ENCODE results near the gene HS1BP3. TPM values are rescaled to one million over a fixed set of nuclear protein-coding genes. Genes with fewer than 3 reads are reported as not detected.
A peak's percentile ranks its signal among the peaks of the same experiment; 100 is the strongest.

The HS1BP3 gene
- total and polyA plus RNA-seq, 2 of the 13 experiments (the other 11 are each of a cell fraction or from before 2014, with no cell fraction given), result 15.2 to 22.0 TPM

GRCh38 chr2:20611844-20612356 is 39.0 kb downstream of the HS1BP3 start:
- ChIA-PET POLR2A (interaction anchor here (0.8 to 4.8 kb wide), 19 partner anchors 10 to 173 kb away, joined by 3 to 78 read pairs (median 7); partner anchors contain the start of genes HS1BP3 and RHOB), CTCF (ENCODE audit: low intra/inter-chr PET ratio, low total read pairs) (no interaction called here)
- H2AFZ ChIP-seq (ENCODE audit: low read length), result no peak overlapping the region
- no peaks in the 10 kb centered on the region for H3K36me3 ChIP-seq (replicated peaks in 1 of 2; ENCODE audit: control insufficient read depth in 1 of 2, insufficient read depth in 2 of 2, low read length in 2 of 2)
- WGBS (ENCODE audit: low lambda C conversion rate), result 94% methylated on average over 3 of the region's 3 CpGs
- H3K27me3 ChIP-seq (ENCODE audit: control insufficient read depth in 1 of 2, insufficient read depth in 2 of 2, low read length in 2 of 2), result no peaks in the 10 kb centered on the region
- intact Hi-C loops (cut with micrococcal nuclease; ENCODE audit: unreplicated experiment) (loop anchor here (1.0 to 2.0 kb wide), 4 partner anchors 19 to 74 kb away; no protein-coding TSS in a partner anchor), in situ Hi-C loops (cut with HindIII; ENCODE audit: extremely low pct_ligation_motif_present, low pct_unique_long_range_greater_than_20kb) (no loop called here)
- ATAC-seq, result no peak
- H4K20me1 ChIP-seq (ENCODE audit: insufficient read depth, low read length), result no peaks in the 10 kb centered on the region
- H3K4me1 ChIP-seq (ENCODE audit: insufficient read depth, low read length), result peaks cover 85% of the 10 kb centered on the region
- no peaks in the 10 kb centered on the region for H3K79me2 ChIP-seq (ENCODE audit: insufficient read depth, low read length)
- peak overlapping the region; percentile 86 for H3K9ac ChIP-seq (ENCODE audit: insufficient read depth, low read depth, low read length)
- BruUV-seq (replicated peaks), result no TSS peak
- DNase-seq (ENCODE audit: low spot score), result no peak
- H3K4me2 ChIP-seq (ENCODE audit: low read depth, low read length), result peak overlapping the region; percentile 65
- peak overlapping the region in 1 of 3 experiments; percentile 35; a peak in 2 of 6 replicates for H3K4me3 ChIP-seq (replicated peaks in 1 of 3; ENCODE audit: insufficient read depth in 1 of 3, low read depth in 2 of 3, low read length in 3 of 3)
- FAIRE-seq, result no peak
- no peaks in the 10 kb centered on the region for H3K9me3 ChIP-seq (ENCODE audit: low read length)
- H3K27ac ChIP-seq (ENCODE audit: extremely low read length, insufficient read depth, low read length), result peak overlapping the region; percentile 95
- TF ChIP-seq CSRNP1 (CRISPR knock-in tag; IDR thresholded peaks at IDR 0.05) (0 out of 2 replicates have a peak, but pooled peaks have one; percentile 9), ZNF383 (CRISPR knock-in tag; IDR thresholded peaks at IDR 0.05; ENCODE audit: borderline replicate concordance) (no peak), CHD4 (IDR thresholded peaks at IDR 0.05; ENCODE audit: borderline replicate concordance, low read length) (peak; percentile 74), MED1 (CRISPR knock-in tag; IDR thresholded peaks at IDR 0.05) (no peak), ATF1 (CRISPR knock-in tag; IDR thresholded peaks at IDR 0.05) (no peak), SNAI1 (CRISPR knock-in tag; IDR thresholded peaks at IDR 0.05; ENCODE audit: borderline replicate concordance) (no peak), ZSCAN25 (CRISPR knock-in tag; IDR thresholded peaks at IDR 0.05) (no peak), DNMT3B (CRISPR knock-in tag; conservative IDR thresholded peaks at IDR 0.05) (no peak), PRPF4 (IDR thresholded peaks at IDR 0.05; ENCODE audit: low read depth, low read length, poor library complexity, severe bottlenecking) (no peak), BRF2 (CRISPR knock-in tag; IDR thresholded peaks at IDR 0.05) (0 out of 2 replicates have a peak, but pooled peaks have one; percentile 19), ZNF891 (CRISPR knock-in tag; IDR thresholded peaks at IDR 0.05) (no peak), SP2 (CRISPR knock-in tag; IDR thresholded peaks at IDR 0.05) (no peak), ZFP36 (IDR thresholded peaks at IDR 0.05; ENCODE audit: borderline replicate concordance, low read depth, low read length, partially characterized antibody) (peak; percentile 70), ZMYM2 (CRISPR knock-in tag; IDR thresholded peaks at IDR 0.05) (0 out of 2 replicates have a peak, but pooled peaks have one; percentile 25), REXO4 (CRISPR knock-in tag; IDR thresholded peaks at IDR 0.05; ENCODE audit: borderline replicate concordance) (no peak), SAFB2 (CRISPR knock-in tag; IDR thresholded peaks at IDR 0.05; ENCODE audit: borderline replicate concordance, low read depth) (no peak), ELK4 (CRISPR knock-in tag; IDR thresholded peaks at IDR 0.05; ENCODE audit: borderline replicate concordance) (no peak), GABPA (IDR thresholded peaks at IDR 0.05; ENCODE audit: low read depth, low read length) (no peak), GABPA (CRISPR knock-in tag; IDR thresholded peaks at IDR 0.05; ENCODE audit: low read depth) (no peak), SIN3B (IDR thresholded peaks at IDR 0.05; ENCODE audit: low read length) (no peak), ZNF7 (CRISPR knock-in tag; IDR thresholded peaks at IDR 0.05) (no peak), U2AF2 (IDR thresholded peaks at IDR 0.05; ENCODE audit: low read depth, low read length) (no peak), POLR2A (IDR thresholded peaks at IDR 0.05; ENCODE audit: insufficient read depth in 1 of 2, low read depth in 2 of 2, low read length in 2 of 2) (no peak), ZNF768 (CRISPR knock-in tag; IDR thresholded peaks at IDR 0.05) (peak; percentile 16; the same call in 1 of the 2 replicates)

All from HepG2 (cell line).